Lower leg skin (tissue), 4 donors: ENCODE data around the gene IPO13. TPM values are rescaled to one million over a fixed set of nuclear protein-coding genes. Genes with fewer than 3 reads are reported as not detected.

ENCODE experiments used
- DNase-seq, 2 donors: peaks; one replicate each; pipeline ENCODE4 v3.0.0-alpha.2; 2019; ENCODE audit warnings: low spot score in 2 of 2
- H3K4me3 ChIP-seq: fragments of 200-600 bp; sonication (generic); 2 replicates; pipeline ENCODE4 v1.5.1; 2017; ENCODE audit warnings: mild to moderate bottlenecking, low read depth; ENCODE audit not compliant: poor library complexity, severe bottlenecking
- CTCF ChIP-seq, 3 donors: fragments of 450-650 bp; IDR thresholded peaks; one replicate each; pipeline ENCODE4 v1.5.1; 2016; ENCODE audit warnings: antibody characterized with exemption in 3 of 3, mild to moderate bottlenecking in 3 of 3, moderate library complexity in 2 of 3
- POLR2A ChIP-seq, 2 donors: fragments of 450-650 bp; IDR thresholded peaks; one replicate each; pipeline ENCODE4 v1.6.1; 2016 to 2017; ENCODE audit warnings: antibody characterized with exemption in 2 of 2, mild to moderate bottlenecking in 1 of 2, moderate library complexity in 1 of 2
- WGBS, 2 donors: methylation state at CpG; one replicate each; pipeline ENCODE4 v1.1.5; 2018; 5-methylcytosine and 5-hydroxymethylcytosine counted together
- intact Hi-C: fragments of 100-400 bp; cut with DNase I; formaldehyde crosslinking; loops from one replicate; pipeline ENCODE4 v1.15.0; 2023; ENCODE audit warnings: low total_unique reads
- total RNA-seq, 4 donors: library from RNA; depleted of rRNA; stranded (reverse); fragments of >200 nt; gene quantifications; one replicate each; pipeline ENCODE4 v1.1.0, GENCODE V29; 2016

IPO13 gene
- total RNA-seq, 4 donors from 2014 or later: 14.6 to 24.1 (median 18.2) TPM

DNA sequence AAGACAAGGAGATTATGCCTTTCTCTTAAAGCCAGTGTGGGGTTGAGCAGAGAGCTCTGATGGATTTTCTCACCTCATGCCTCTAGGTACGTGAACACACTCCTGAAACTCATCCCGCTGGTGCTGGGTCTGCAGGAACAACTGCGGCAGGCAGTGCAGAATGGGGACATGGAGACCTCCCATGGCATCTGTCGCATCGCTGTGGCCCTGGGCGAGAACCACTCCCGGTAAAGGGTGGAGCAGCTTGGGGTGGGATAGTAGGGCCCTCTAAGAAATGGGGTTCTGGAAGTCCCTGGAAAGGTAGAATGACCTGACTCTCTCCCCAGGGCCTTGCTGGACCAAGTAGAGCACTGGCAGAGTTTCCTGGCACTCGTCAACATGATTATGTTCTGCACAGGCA lies 9.5 kb downstream of the IPO13 start:
- DNase-seq: no peak
- 96 to 97% methylated on average over 8 of the region's 8 CpGs for WGBS, 2 donors
- no peak for TF ChIP-seq POLR2A (IDR thresholded peaks at IDR 0.05)
- TF ChIP-seq CTCF (IDR thresholded peaks at IDR 0.05): no peak
- H3K4me3 ChIP-seq: no peak overlapping the region
- intact Hi-C loops: no loop called here

DNA sequence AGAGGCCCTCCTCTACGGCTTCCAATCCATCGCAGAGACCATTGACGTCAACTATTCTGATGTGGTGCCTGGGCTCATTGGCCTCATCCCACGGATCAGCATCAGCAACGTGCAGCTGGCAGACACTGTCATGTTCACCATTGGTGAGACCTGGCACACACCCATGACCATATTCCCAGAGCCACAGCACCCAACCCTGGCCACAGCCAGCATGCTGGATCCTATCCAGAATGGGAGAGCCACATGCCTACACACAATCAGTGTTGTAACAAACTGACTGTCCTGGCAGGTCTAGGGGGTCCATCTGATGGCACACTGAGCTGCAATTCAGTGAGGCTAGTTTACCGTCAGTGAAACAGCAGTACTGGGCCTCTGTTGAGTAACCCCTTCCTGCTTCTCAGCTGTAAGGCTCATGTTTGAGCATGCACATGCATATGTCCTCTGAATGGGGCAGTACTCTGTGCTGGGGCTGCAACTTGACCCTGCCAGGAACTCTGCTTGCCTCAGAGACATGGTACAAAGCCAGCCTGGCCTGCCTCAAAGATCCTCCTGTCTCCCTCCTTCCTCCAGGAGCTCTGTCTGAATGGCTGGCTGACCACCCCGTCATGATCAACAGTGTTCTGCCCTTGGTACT lies 10.8 kb downstream of the IPO13 start:
- TF ChIP-seq CTCF (IDR thresholded peaks at IDR 0.05): no peak
- TF ChIP-seq POLR2A (IDR thresholded peaks at IDR 0.05): no peak
- intact Hi-C loops: no loop called here
- no peak overlapping the region for H3K4me3 ChIP-seq
- 84 to 96% methylated on average over 5 to 6 of the region's 7 CpGs for WGBS, 2 donors
- no peak for DNase-seq

DNA sequence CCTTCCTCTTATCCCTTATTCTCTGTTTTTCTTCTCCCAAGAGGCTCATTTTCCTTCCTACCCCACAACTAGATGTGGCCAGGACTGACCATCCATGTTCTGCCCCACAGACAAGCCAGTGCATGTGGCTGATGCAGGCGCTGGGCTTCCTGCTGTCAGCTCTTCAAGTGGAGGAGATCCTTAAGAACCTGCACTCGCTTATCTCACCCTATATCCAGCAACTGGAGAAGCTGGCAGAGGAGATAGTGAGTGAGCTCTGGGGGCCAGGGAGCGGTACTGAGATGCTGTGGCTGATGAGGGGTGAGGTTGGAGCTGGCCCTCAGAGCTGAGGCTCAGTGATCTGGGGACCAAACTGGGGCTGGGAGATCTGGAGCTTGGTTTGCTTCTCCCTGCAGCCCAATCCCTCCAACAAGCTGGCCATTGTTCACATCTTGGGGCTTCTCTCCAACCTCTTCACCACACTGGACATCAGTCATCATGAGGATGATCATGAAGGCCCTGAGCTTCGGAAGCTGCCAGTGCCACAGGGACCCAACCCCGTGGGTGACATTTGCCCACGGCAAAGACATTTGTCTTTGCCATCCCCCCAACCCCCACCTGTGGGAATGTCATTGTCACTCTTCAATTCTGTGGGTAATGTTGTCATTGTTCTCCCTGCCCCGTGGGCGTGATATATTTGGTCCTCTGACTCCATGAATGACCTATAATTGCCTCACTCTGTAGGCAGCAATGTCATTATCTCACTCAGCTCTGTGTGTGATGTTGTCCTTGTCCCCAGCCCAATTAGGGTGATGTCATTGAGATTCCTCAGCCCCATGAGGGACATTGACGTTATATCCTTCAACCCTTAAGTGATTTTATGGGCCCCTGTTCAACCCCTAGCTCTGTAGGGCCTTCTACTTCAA lies 11.9 kb downstream of the IPO13 start:
- 90 to 92% methylated on average over 9 of the region's 9 CpGs for WGBS, 2 donors
- no peak overlapping the region for H3K4me3 ChIP-seq
- DNase-seq: no peak
- intact Hi-C loops: no loop called here
- TF ChIP-seq CTCF (IDR thresholded peaks at IDR 0.05) (no peak), POLR2A (IDR thresholded peaks at IDR 0.05) (no peak)

DNA sequence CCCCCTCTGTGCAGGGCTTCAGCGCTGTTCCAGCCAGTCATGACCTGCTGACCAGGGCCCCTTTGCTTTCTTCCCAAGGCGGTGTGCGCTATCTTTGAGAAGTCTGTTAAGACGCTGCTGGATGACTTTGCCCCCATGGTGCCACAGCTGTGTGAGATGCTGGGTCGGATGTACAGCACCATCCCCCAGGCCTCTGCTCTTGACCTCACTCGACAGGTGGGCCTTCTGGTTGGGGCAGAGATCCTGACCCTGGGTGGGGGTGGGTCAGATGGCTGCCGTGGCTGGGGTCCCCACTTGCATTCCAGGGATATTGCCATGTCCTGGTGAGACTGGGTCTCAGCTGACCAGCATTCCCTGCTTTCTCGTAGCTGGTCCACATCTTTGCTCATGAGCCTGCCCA lies 14.0 kb downstream of the IPO13 start:
- 89 to 92% methylated on average over 8 of the region's 8 CpGs for WGBS, 2 donors
- H3K4me3 ChIP-seq: no peak overlapping the region
- intact Hi-C loops: no loop called here
- DNase-seq: no peak
- TF ChIP-seq POLR2A (IDR thresholded peaks at IDR 0.05) (no peak), CTCF (IDR thresholded peaks at IDR 0.05) (no peak)

DNA sequence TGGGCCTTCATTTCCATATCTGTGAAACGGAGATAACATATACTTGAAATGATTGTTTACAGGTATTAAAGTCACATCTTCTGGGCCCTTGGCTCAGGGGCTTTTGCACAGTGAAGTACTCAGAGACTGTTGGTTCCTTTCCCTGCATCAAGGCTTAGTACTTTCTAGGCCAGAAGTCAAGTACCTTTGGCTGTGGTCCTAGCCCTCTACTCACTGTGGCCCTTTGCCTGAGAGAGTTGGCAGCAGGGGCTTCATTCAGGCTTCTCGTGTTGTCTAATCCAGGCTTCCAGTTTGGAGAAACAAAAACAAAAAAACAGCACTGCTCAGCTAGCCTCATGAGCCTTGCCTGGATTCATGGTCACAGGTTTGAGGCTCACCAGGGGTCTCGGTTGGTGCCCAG lies 14.9 kb downstream of the IPO13 start:
- no peak overlapping the region for H3K4me3 ChIP-seq
- WGBS, 2 donors: 91 to 93% methylated on average over 3 of the region's 3 CpGs
- TF ChIP-seq CTCF (IDR thresholded peaks at IDR 0.05): no peak
- TF ChIP-seq POLR2A (IDR thresholded peaks at IDR 0.05): no peak
- DNase-seq: no peak
- intact Hi-C loops: no loop called here
